Forelimb muscle (tissue), 1 donor: Measurements from ENCODE around the gene PSMB3. TPM values are rescaled to one million over a fixed set of nuclear protein-coding genes. Genes with fewer than 3 reads are reported as not detected.
A peak's percentile ranks its signal among the peaks of the same experiment; 100 is the strongest.

Experiments
- DNase-seq: peaks from one replicate; pipeline ENCODE4 v3.0.0-alpha.2; 2013; ENCODE audit warnings: low read depth
- polyA plus RNA-seq: library from polyadenylated mRNA; unstranded; fragments of 120-200 nt; gene quantifications from one replicate; pipeline ENCODE4 v1.2.1, GENCODE V29; 2013; ENCODE audit not compliant: insufficient read length

Gene PSMB3
- polyA plus RNA-seq, 1 donor, result 73.3 TPM

- no peak for DNase-seq
These were observed 18.3 kb upstream of the PSMB3 start for GRCh38 chr17:38733982-38734973.

GRCh38 chr17:38735161-38735997 is 17.2 kb upstream of the PSMB3 start:
- no peak for DNase-seq

GRCh38 chr17:38738007-38738662 is 14.4 kb upstream of the PSMB3 start:
- DNase-seq, result no peak

GRCh38 chr17:38738686-38739085 is 13.9 kb upstream of the PSMB3 start:
- no peak for DNase-seq

- DNase-seq, result no peak
These were observed 13.2 kb upstream of the PSMB3 start for GRCh38 chr17:38739305-38739704.

GRCh38 chr17:38740044-38740443 is 12.5 kb upstream of the PSMB3 start:
- DNase-seq, result no peak

- DNase-seq, result no peak
These were observed 11.7 kb upstream of the PSMB3 start for GRCh38 chr17:38740806-38741205.

GRCh38 chr17:38741461-38741860 is 11.1 kb upstream of the PSMB3 start:
- no peak for DNase-seq

GRCh38 chr17:38741921-38742410 is 10.6 kb upstream of the PSMB3 start:
- no peak for DNase-seq

- DNase-seq, result peak; percentile 95
These were observed 9.9 kb upstream of the PSMB3 start for GRCh38 chr17:38742411-38743308.

- no peak for DNase-seq
These were observed 8.9 kb upstream of the PSMB3 start for GRCh38 chr17:38743556-38744171.

GRCh38 chr17:38745545-38745944 is 7.0 kb upstream of the PSMB3 start:
- DNase-seq, result no peak

- no peak for DNase-seq
These were observed 6.3 kb upstream of the PSMB3 start for GRCh38 chr17:38746004-38746848.

GRCh38 chr17:38746849-38747462 is 5.6 kb upstream of the PSMB3 start:
- no peak for DNase-seq

- no peak for DNase-seq
These were observed 4.9 kb upstream of the PSMB3 start for GRCh38 chr17:38747463-38748148.

GRCh38 chr17:38748149-38748891 is 4.2 kb upstream of the PSMB3 start, which contains the start of gene PCGF2:
TSS of gene PCGF2 (minus strand) at chr17:38748336. CDS start at chr17:38740402, 7,934 bp downstream.
- DNase-seq, result no peak

- no peak for DNase-seq
These were observed 3.7 kb upstream of the PSMB3 start for GRCh38 chr17:38748892-38749222.
